NCI-H748 treated with DMSO at 0.1 percent for 48 hours (cell line): ENCODE results near the gene TRIM4.

Experiments used
- DNase-seq: peaks from one replicate; lab custom pipeline; 2025; lab: John Stamatoyannopoulos, UW

Gene TRIM4

GRCh38 chr7:99842926-99843325 lies 76.4 kb downstream of the TRIM4 start:
- no peak for DNase-seq
